Endothelial cell of umbilical vein (primary cell): ENCODE data around the gene MRPL17.

Experiments
- CTCF ChIP-seq, 2 donors: IDR thresholded peaks; 1 replicate in 1 of 2; 2 replicates in 1 of 2; pipeline ENCODE4 v1.5.1; 2011; ENCODE audit warnings: low read length in 2 of 2, mild to moderate bottlenecking in 2 of 2, moderate library complexity in 2 of 2, control low read depth in 1 of 2, inconsistent platforms in 1 of 2, low read depth in 1 of 2; ENCODE audit not compliant: insufficient read depth in 1 of 2; ENCODE audit errors: extremely low read depth in 1 of 2
- POLR2AphosphoS5 ChIP-seq: IDR thresholded peaks from 2 replicates; pipeline ENCODE4 v1.6.1; 2012; ENCODE audit warnings: low read depth, mild to moderate bottlenecking, control low read depth, low read length, moderate library complexity; ENCODE audit not compliant: insufficient read depth

- TF ChIP-seq POLR2AphosphoS5: no peak
- no peak for TF ChIP-seq CTCF (IDR thresholded peaks at IDR 0.05; ENCODE audit: extremely low read depth in 1 of 2, insufficient read depth in 1 of 2, low read depth in 1 of 2, low read length in 2 of 2)
Observed at GRCh38 chr11:6648501-6648900, 34.6 kb downstream of the MRPL17 start.
